ENCODE data around the gene GSC2. TPM values are rescaled to one million over a fixed set of nuclear protein-coding genes. Genes with fewer than 3 reads are reported as not detected.

The GSC2 gene
- total RNA-seq, 4 donors from 2014 or later = not detected

DNA sequence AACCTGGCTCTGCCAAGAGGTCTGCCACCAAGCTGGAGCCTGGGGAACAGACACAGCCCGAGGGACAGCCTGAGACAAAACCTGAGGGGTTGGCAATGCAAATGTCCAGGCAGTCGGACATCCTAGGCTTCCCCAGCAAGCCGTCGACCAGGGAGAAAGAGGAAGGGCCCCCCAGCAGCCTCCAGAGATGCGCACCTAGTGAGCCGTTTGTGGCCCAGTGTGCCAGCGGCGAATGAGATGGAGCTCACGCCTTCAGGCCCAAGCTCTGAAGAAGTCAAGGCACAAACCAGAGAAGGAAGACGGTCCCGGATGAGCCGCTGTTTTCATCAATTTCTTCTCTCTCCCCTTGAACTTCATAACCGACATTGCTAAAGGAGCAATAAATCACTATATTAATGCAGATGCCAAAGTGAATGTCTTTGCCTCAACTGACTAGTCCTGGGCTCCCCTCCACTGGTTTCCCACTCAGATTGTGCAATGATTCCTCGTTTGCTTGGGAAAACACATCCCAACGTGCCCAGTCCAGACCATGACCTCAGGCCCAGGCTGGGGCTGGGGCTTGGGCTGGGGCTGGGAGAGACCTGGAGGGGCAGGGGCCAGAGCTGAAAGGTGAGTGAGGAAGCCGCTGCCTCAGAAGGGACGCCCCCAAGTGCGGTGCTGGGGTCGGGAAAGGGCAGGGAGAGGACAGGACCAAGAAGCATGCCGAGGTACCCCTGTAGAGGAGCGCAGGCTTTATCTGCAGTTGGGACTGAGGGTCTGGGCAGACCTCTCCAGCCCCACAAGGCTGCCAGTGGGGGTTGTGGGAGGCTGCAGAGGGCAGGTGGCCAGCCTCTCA is 24.4 kb downstream of the GSC2 start:
- no peak for DNase-seq
- H3K4me3 ChIP-seq (replicated peaks in 1 of 3) = no peak overlapping the region
- no peak overlapping the region for H3K27ac ChIP-seq
- intact Hi-C loops (cut with DNase I) = no loop called here
- H3K4me1 ChIP-seq = peaks cover 11 to 12% of the 10 kb centered on the region in 2 donors
- no peaks in the 10 kb centered on the region for H3K36me3 ChIP-seq
- H3K27me3 ChIP-seq = no peaks in the 10 kb centered on the region
- WGBS, 2 donors = 84 to 86% methylated on average over 20 to 21 of the region's 21 CpGs
- TF ChIP-seq, protein P1, sequence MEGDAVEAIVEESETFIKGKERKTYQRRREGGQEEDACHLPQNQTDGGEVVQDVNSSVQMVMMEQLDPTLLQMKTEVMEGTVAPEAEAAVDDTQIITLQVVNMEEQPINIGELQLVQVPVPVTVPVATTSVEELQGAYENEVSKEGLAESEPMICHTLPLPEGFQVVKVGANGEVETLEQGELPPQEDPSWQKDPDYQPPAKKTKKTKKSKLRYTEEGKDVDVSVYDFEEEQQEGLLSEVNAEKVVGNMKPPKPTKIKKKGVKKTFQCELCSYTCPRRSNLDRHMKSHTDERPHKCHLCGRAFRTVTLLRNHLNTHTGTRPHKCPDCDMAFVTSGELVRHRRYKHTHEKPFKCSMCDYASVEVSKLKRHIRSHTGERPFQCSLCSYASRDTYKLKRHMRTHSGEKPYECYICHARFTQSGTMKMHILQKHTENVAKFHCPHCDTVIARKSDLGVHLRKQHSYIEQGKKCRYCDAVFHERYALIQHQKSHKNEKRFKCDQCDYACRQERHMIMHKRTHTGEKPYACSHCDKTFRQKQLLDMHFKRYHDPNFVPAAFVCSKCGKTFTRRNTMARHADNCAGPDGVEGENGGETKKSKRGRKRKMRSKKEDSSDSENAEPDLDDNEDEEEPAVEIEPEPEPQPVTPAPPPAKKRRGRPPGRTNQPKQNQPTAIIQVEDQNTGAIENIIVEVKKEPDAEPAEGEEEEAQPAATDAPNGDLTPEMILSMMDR (IDR thresholded peaks at IDR 0.05) = no peak
- no peak for TF ChIP-seq POLR2A (IDR thresholded peaks at IDR 0.05)
- H3K9me3 ChIP-seq = no peaks in the 10 kb centered on the region

DNA sequence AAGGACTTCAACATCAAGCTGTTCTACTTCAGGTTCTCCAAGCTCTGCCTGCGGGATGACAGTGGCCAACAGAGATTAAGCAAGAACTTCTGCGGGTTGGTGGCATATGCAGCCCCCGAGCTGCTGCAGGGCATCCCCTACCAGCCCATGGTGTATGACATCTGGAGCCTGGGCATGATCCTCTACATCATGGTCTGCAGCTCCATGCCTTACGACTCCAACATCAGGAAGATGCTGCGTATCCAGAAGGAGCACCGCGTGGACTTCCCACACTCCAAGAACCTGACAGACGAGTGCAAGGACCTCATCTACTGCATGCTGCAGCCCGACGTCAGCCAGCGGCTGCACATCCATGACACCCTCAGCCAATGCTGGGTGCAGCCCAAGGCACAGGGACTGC is 25.1 kb downstream of the GSC2 start:
- WGBS, 2 donors = 90 to 100% methylated on average over 1 to 11 of the region's 11 CpGs
- Histone ChIP-seq H3K27ac (no peak overlapping the region), H3K36me3 (no peaks in the 10 kb centered on the region), H3K4me3 (replicated peaks in 1 of 3) (no peak overlapping the region), H3K9me3 (no peaks in the 10 kb centered on the region), H3K27me3 (no peaks in the 10 kb centered on the region), H3K4me1 (peaks cover 18% of the 10 kb centered on the region in 2 donors)
- DNase-seq = no peak
- intact Hi-C loops (cut with DNase I) = no loop called here
- TF ChIP-seq, protein P1 (IDR thresholded peaks at IDR 0.05) = no peak
- no peak for TF ChIP-seq POLR2A (IDR thresholded peaks at IDR 0.05)

DNA sequence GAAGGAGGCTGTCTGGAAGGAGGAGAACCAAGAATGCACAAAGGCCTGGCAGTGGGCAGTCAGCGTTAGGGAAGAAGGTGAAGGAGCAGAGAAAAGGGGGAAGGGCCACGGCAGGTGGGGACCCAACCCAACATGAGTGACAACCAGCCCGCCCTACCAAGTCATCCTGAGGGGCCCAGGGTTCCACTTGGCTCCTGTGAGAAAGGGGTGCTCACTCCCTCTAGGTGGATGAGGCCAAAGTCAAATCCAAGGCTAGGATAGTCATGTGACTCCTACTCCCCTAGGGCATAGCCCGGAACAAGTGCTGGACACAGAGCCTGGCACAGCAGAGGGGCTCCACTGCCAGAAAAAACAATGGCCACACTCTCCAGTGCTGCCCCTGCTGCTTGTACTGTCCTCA is 25.7 kb downstream of the GSC2 start:
- Histone ChIP-seq H3K9me3 (no peaks in the 10 kb centered on the region), H3K4me1 (peaks cover 18 to 24% of the 10 kb centered on the region in 2 donors), H3K36me3 (no peaks in the 10 kb centered on the region), H3K4me3 (replicated peaks in 1 of 3) (no peak overlapping the region), H3K27ac (no peak overlapping the region), H3K27me3 (no peaks in the 10 kb centered on the region)
- TF ChIP-seq, protein P1 (IDR thresholded peaks at IDR 0.05) = no peak
- no peak for TF ChIP-seq POLR2A (IDR thresholded peaks at IDR 0.05)
- intact Hi-C loops (cut with DNase I) = no loop called here
- no peak for DNase-seq
- WGBS, 2 donors = 71 to 85% methylated on average over 4 of the region's 4 CpGs

DNA sequence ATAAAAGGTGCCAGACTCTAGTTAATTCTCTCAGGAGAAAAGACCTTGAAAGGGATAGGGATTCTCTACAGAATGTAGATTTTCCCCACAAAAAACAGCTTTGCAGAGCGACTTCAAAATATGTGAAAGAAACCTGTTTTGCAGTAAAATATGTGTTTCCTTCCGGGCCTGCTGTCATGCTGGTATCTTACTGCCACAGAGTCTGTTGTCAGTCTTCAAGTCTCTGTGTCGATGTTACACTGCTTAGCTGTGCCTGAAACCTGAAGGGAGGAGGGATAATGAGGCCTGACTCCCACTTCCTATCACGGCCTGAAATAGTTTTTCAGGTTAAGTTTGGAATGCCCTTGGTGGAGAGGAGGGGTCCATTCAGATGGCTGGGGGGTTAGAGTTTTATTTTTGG is 26.2 kb downstream of the GSC2 start:
- 91 to 95% methylated on average over 4 of the region's 4 CpGs for WGBS, 2 donors

More for the DNA sequence above, 26.2 kb downstream of the GSC2 start:
- Histone ChIP-seq H3K27ac (no peak overlapping the region), H3K4me3 (replicated peaks in 1 of 3) (no peak overlapping the region), H3K36me3 (no peaks in the 10 kb centered on the region), H3K9me3 (no peaks in the 10 kb centered on the region), H3K4me1 (peaks cover 19 to 28% of the 10 kb centered on the region in 2 donors), H3K27me3 (no peaks in the 10 kb centered on the region)
- TF ChIP-seq, protein P1 (IDR thresholded peaks at IDR 0.05) = no peak
- no peak for TF ChIP-seq POLR2A (IDR thresholded peaks at IDR 0.05)
- intact Hi-C loops (cut with DNase I) = no loop called here
- DNase-seq = no peak
